ENCODE data around the gene SERPINA5. TPM values are rescaled to one million over a fixed set of nuclear protein-coding genes. Genes with fewer than 3 reads are reported as not detected.
"Not testable (repeated sequence)": the region's sequence is repeated elsewhere in the genome, so short reads cannot be mapped to it uniquely, and the experiment has no call there.

Gene SERPINA5
- total RNA-seq, 1 experiment from 2014 or later: not detected

GRCh38 chr14:94569381-94570001 lies 11.7 kb upstream of the SERPINA5 start:
- no peaks in the 10 kb centered on the region for H3K36me3 ChIP-seq
- DNase-seq: no peak
- no peaks in the 10 kb centered on the region for H3K27me3 ChIP-seq
- H3K4me3 ChIP-seq: no peak overlapping the region
- H3K9me3 ChIP-seq: no peaks in the 10 kb centered on the region

GRCh38 chr14:94570002-94570400 lies 11.2 kb upstream of the SERPINA5 start:
- Histone ChIP-seq H3K9me3 (no peaks in the 10 kb centered on the region), H3K4me3 (no peak overlapping the region), H3K36me3 (no peaks in the 10 kb centered on the region), H3K27me3 (no peaks in the 10 kb centered on the region)
- no peak for DNase-seq

DNA sequence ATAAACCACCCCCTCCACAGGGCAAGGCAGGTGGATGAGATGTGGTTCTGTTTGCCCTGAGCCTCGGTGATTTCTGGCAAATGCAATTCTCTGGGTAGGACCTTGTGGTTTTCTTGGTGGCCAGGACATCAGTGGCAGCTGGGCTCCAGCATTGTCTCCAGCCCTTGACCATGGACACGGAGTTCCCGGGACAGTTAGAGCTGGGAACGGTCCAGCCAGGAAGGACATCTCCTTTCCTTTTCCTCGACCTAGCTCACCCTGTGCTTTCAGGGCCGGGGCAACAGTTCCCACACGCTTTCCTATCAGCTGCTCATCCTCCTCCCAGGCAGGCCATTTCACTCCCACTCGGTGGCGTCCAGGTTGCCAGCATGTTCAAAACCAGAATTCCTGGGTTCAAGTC lies 10.8 kb upstream of the SERPINA5 start:
- Histone ChIP-seq H3K9me3 (no peaks in the 10 kb centered on the region), H3K36me3 (no peaks in the 10 kb centered on the region), H3K4me3 (no peak overlapping the region), H3K27me3 (no peaks in the 10 kb centered on the region)
- no peak for DNase-seq

DNA sequence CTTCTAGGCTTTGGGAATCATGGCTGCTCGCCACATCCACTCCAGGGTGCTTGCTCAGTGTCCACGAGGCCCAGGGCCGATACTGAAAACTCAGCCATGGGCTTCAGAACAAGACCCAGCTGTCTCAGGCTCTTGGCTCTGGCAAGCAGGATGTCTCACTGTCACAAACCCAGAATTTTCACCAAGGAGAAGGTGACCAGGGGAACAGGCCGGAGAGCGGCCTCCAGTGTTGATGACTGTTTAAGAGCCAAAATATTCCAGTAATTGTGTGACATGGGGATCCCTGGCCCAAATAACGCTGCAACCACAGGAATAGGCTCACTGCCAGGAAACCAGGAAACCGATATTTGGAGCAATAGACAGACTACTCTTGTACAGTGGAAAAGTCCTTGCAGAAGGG lies 9.8 kb upstream of the SERPINA5 start:
- DNase-seq: no peak
- Histone ChIP-seq H3K27me3 (no peaks in the 10 kb centered on the region), H3K9me3 (no peaks in the 10 kb centered on the region), H3K4me3 (no peak overlapping the region), H3K36me3 (no peaks in the 10 kb centered on the region)

- H3K4me3 ChIP-seq: no peak overlapping the region
- H3K36me3 ChIP-seq: no peaks in the 10 kb centered on the region
- H3K27me3 ChIP-seq: no peaks in the 10 kb centered on the region
- H3K9me3 ChIP-seq: no peaks in the 10 kb centered on the region
- DNase-seq: peak; percentile 43
These were observed 9.3 kb upstream of the SERPINA5 start for GRCh38 chr14:94571950-94572349.

DNA sequence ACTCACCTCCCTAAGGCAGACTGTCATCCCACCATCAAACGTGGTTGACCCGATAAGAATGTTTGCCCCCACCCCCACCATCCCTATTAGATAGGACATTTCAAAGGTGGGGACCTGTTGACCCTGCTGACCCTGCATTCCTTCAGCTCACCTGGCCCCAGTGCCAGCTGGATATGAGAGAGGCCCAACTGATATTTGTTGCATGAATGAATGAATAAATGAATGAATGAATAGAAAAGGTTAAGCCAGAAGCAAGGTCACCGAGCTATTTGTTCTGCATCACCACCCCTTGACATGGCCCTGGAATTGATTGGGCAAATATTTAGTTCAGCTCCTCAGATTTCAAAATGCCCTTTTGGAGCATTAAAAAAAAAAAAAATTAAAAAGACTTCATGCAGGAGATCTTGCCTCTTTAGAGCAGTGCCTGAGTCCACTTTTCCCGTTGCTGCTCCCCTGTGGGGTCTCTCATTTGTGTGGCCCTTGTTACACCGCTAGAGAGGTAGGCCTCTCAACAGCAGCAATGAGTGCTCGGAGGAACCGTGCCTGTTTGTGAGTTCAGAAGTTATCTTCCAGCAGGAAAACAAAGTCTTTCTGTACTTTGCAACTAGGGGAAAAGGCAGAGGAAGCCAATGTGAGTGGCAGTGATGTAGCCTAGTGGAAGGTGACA lies 8.5 kb upstream of the SERPINA5 start:
- DNase-seq: no peak
- H3K4me3 ChIP-seq: no peak overlapping the region
- H3K36me3 ChIP-seq: no peaks in the 10 kb centered on the region
- H3K27me3 ChIP-seq: no peaks in the 10 kb centered on the region
- H3K9me3 ChIP-seq: no peaks in the 10 kb centered on the region

DNA sequence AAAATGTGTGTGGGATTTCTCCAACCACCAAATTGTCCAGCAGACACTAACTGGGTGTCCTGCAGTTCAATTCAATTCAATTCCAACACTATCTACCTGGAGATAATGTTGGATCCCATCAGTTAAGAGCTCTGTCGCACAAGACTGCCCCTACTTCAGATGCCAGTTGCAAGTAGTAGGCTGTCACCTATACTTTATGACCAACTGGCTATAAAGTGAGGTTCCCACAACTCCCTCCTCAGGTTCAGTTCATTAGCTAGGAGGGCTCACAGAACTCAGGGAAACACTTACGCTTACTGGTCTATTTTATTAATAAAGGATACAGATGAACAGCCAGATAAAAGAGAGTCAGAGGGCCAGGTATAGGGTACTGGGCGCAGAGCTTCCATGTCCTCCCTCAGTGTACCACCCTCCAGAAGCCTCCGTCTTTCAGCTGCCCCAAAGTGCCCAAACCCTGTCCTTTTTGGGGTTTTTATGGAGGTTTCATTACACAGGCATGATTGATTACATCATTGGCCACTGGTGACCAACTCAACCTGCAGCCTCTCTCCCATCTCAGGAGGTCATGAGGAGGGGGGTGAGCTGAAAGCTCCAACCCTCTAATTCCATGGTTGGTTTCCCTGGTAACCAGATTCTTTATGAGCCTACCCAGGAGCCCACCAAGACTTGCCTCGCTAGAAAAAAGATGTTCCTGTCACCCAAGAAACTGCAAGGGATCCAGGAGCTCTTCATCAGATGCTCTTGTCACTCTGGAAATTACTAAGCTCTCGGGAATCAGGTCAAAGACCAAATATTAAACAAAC lies 7.5 kb upstream of the SERPINA5 start:
- H3K27me3 ChIP-seq: no peaks in the 10 kb centered on the region
- H3K4me3 ChIP-seq: no peak overlapping the region
- no peaks in the 10 kb centered on the region for H3K36me3 ChIP-seq
- H3K9me3 ChIP-seq: no peaks in the 10 kb centered on the region
- no peak for DNase-seq

DNA sequence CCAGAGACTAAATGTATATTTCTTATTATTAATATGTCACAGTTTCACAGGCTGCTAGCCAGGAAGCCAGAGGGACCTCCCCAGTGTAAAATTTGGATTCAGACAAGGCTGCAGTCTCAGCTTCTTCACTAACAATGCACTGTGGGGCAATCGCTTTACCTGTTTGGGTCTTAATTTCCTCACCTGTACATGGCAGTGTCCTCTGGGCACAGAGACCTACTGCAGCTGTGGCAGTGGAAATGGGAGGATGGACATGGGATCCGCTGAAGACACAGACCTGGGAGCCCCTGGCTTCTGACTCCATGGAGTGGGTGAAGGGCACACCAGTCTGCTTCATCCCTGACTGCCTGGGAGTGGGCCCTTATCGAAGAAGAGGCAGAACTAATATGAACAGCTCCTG lies 6.9 kb upstream of the SERPINA5 start:
- H3K27me3 ChIP-seq: no peaks in the 10 kb centered on the region
- no peaks in the 10 kb centered on the region for H3K36me3 ChIP-seq
- DNase-seq: no peak
- no peak overlapping the region for H3K4me3 ChIP-seq
- no peaks in the 10 kb centered on the region for H3K9me3 ChIP-seq

DNA sequence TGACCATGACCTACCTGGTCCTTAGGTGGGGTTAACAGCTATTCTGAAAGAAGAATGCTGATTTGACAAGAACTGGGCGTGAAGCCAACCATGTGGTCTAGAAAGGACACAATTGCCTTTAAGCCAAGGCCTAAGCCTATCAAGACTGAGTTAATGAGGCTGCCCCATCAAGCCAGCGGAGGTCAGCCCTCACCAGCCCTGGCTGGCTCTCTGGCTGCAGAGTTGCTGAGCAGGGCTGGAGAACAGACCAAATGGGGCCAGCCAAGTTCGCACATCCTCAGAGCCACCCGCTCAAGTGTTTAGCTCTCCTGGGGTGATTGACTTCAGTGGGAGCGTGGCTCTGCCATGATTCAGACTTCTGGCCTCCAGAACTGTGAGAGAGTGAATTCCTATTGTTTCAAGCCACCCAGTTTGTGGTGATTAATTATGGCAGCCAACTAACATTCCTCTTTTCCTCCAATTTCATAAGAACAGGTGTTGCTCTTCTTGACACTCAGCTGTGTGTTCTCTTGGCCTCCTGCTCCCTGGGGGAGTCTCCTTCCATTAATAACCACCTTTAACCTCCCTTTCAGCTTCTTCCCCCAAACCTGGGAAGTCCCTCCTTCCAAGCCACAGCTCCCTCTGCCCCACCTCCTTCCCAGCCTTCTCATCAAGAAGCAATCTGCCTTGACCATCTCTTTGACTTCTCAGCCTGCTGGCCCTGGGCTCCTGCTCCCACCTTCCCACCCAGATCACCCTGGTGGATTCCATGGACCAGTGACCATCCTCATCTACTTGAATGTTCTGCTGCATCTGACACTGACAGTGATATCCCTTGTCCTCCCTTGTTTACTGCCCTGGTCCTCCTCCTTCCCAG lies 5.3 kb upstream of the SERPINA5 start:
- Histone ChIP-seq H3K36me3 (no peaks in the 10 kb centered on the region), H3K9me3 (no peaks in the 10 kb centered on the region), H3K27me3 (no peaks in the 10 kb centered on the region), H3K4me3 (no peak overlapping the region)
- DNase-seq: peak; percentile 83

GRCh38 chr14:94577472-94577871 lies 3.8 kb upstream of the SERPINA5 start:
- not testable (repeated sequence) for H3K4me3 ChIP-seq, H3K27me3 ChIP-seq, DNase-seq, H3K36me3 ChIP-seq, H3K9me3 ChIP-seq

DNA sequence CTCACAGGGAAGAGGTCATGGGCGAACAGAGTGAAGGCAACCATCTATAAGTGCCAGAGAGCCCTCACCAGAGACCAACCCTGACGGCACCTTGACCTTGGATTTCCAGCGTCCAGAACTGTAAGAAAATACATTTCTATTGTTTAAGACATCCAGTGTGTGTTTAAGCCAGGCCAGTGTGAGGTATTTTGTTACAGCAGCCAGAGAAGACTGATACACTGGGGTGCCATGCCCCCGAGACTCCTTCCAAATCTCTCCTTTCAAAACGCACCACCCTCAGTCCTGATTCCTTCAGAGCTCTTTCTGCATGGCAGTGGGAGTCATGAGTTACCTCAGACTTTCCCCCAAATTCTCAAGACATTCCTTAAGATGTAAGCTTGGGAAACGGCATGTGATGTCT lies 2.5 kb upstream of the SERPINA5 start:
- no peaks in the 10 kb centered on the region for H3K9me3 ChIP-seq
- H3K4me3 ChIP-seq: no peak overlapping the region
- no peaks in the 10 kb centered on the region for H3K27me3 ChIP-seq
- DNase-seq: no peak
- H3K36me3 ChIP-seq: no peaks in the 10 kb centered on the region

GRCh38 chr14:94582199-94582750 lies 1.0 kb downstream of the SERPINA5 start:
- DNase-seq: no peak
- Histone ChIP-seq H3K4me3 (no peak overlapping the region), H3K27me3 (no peaks in the 10 kb centered on the region), H3K9me3 (no peaks in the 10 kb centered on the region), H3K36me3 (no peaks in the 10 kb centered on the region)

DNA sequence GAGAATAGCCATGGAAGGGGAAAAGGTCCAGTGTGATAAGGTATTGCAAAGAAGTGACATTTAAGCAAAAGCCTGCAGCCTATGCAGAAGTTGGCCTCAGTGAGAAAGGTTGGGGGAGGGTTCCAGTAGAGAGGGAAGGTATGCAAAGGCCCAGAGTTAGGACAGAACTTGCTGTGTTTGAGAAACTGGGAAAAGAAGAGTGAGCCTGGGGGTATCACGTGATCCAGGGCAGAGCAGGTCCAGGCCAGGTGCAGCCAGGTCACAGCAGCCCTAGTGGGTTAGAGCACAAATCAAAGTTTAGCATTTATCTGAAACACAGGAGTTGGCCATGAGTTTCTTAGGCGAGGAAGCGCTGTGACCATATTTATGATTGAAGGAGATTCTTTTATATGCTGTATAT lies 1.6 kb downstream of the SERPINA5 start:
- Histone ChIP-seq H3K4me3 (no peak overlapping the region), H3K36me3 (no peaks in the 10 kb centered on the region), H3K9me3 (no peaks in the 10 kb centered on the region), H3K27me3 (no peaks in the 10 kb centered on the region)
- no peak for DNase-seq

DNA sequence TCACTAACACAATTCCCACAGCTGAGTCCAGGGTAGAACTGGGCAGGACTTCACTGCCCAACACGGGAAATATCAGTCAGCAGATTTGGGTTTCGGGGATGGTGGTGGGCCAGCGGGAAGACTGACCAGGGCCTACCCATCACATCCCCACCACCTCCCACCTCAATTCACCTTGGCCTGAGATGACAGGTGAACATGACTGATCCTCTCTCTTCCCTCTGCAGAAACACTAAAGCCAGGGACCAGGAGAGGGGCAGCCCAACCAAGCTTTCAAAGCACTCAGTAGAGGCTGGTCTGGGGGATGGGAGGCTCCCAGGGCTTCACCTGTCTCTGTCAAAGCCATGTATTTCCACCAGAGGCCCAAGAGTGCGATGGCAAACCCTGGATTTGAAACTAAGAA lies 2.3 kb downstream of the SERPINA5 start:
- Histone ChIP-seq H3K4me3 (no peak overlapping the region), H3K27me3 (no peaks in the 10 kb centered on the region), H3K36me3 (no peaks in the 10 kb centered on the region), H3K9me3 (no peaks in the 10 kb centered on the region)
- DNase-seq: no peak

GRCh38 chr14:94584591-94585280 lies 3.5 kb downstream of the SERPINA5 start:
- Histone ChIP-seq H3K27me3 (no peaks in the 10 kb centered on the region), H3K36me3 (no peaks in the 10 kb centered on the region), H3K9me3 (no peaks in the 10 kb centered on the region), H3K4me3 (no peak overlapping the region)
- no peak for DNase-seq

- no peak overlapping the region for H3K4me3 ChIP-seq
- no peak for DNase-seq
- no peaks in the 10 kb centered on the region for H3K27me3 ChIP-seq
- no peaks in the 10 kb centered on the region for H3K9me3 ChIP-seq
- no peaks in the 10 kb centered on the region for H3K36me3 ChIP-seq
These were observed 5.4 kb downstream of the SERPINA5 start for GRCh38 chr14:94586635-94587034.
